ENCODE measurements around the gene PLK3. TPM values are rescaled to one million over a fixed set of nuclear protein-coding genes. Genes with fewer than 3 reads are reported as not detected.

PLK3 gene
- total RNA-seq, 1 donor from 2014 or later, result 6.8 TPM

DNA sequence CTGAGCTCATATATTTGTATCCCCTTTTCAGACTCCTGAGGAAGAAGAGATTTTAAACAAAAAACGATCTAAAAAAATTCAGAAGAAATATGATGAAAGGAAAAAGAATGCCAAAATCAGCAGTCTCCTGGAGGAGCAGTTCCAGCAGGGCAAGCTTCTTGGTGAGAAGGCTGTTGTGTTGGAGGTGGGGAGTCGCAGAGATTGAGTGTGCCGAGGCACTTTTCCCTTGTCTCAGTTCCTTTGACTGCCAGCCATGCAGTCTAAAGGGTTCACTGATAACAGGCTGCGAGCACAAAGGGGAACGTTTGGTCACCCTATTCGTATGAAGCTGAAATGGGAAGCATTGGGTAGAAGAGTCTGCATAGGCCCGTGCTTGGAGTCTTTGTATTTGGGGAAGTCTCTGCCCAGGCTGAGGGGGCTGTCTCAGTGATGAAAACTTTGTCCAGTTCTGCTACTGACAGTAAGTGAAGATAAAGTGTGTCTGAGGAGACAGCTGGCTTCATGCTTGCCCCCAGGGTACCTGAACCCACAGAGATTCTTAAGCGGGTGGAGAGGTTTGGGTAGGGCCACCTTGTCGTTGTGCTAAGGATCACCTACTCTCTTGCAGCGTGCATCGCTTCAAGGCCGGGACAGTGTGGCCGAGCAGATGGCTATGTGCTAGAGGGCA lies 22.1 kb upstream of the PLK3 start:
- Histone ChIP-seq H3K4me1 (ENCODE audit: control insufficient read depth in 3 of 3, insufficient read depth in 3 of 3, low read length in 3 of 3) (peaks cover 11 to 25% (median 13%) of the 10 kb centered on the region in 3 donors), H3K27me3 (ENCODE audit: control insufficient read depth in 3 of 3, insufficient read depth in 3 of 3, low read length in 3 of 3) (no peaks in the 10 kb centered on the region), H3K36me3 (ENCODE audit: control insufficient read depth in 3 of 3, insufficient read depth in 3 of 3, low read length in 3 of 3) (peaks cover 21 to 28% (median 27%) of the 10 kb centered on the region in 3 donors), H3K9me3 (ENCODE audit: control insufficient read depth in 3 of 3, low read length in 3 of 3) (no peaks in the 10 kb centered on the region), H3K27ac (ENCODE audit: low read depth, low read length) (no peak overlapping the region), H3K9ac (ENCODE audit: low read depth in 1 of 3, low read length in 3 of 3) (no peak overlapping the region), H3K4me3 (ENCODE audit: low read length in 3 of 3) (no peak overlapping the region)

DNA sequence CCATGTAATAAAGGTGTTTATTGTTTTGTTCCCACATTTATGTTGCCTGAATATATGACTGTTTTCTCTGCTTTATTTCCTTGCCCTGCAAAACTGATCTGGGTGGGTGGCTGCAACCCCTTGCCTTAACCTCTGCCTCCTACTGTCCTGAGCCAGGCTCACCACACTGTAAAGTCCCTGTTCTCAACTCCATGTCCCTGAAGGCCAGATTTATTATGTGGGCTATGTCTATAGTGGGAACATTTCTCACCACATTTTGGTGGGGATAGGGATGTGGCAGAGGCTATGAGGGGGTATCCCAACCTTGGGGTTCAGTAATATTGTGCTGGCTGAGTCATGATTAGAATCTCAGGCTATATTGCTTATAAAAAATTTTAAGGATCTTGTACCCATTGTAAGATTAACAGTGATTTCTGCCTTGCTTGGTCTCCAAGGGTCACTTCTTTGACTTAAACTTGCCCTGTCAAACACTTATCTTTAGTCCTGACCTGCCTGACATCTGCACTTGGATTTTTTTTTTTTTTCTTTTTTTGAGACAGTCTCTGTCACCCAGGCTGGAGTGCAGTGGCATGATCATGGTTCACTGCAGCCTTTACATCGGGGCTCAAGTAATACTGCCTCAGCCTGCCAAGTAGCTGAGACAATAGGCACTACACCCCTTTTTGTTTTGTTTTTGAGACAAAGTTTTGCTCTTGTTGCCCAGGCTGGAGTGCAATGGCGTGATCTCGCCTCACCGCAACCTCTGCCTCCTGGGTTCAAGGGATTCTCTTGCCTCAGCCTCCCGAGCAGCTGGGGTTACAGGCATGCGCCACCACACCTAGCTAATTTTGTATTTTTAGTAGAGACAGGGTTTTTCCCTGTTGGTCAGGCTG lies 21.2 kb upstream of the PLK3 start:
- no peaks in the 10 kb centered on the region for H3K27me3 ChIP-seq (ENCODE audit: control insufficient read depth in 3 of 3, insufficient read depth in 3 of 3, low read length in 3 of 3)
- peaks cover 16 to 30% (median 18%) of the 10 kb centered on the region in 3 donors for H3K4me1 ChIP-seq (ENCODE audit: control insufficient read depth in 3 of 3, insufficient read depth in 3 of 3, low read length in 3 of 3)
- H3K36me3 ChIP-seq (ENCODE audit: control insufficient read depth in 3 of 3, insufficient read depth in 3 of 3, low read length in 3 of 3), result peaks cover 21 to 28% (median 27%) of the 10 kb centered on the region in 3 donors
- H3K9ac ChIP-seq (ENCODE audit: low read depth in 1 of 3, low read length in 3 of 3), result no peak overlapping the region
- H3K9me3 ChIP-seq (ENCODE audit: control insufficient read depth in 3 of 3, low read length in 3 of 3), result no peaks in the 10 kb centered on the region
- no peak overlapping the region for H3K27ac ChIP-seq (ENCODE audit: low read depth, low read length)
- no peak overlapping the region for H3K4me3 ChIP-seq (ENCODE audit: low read length in 3 of 3)

DNA sequence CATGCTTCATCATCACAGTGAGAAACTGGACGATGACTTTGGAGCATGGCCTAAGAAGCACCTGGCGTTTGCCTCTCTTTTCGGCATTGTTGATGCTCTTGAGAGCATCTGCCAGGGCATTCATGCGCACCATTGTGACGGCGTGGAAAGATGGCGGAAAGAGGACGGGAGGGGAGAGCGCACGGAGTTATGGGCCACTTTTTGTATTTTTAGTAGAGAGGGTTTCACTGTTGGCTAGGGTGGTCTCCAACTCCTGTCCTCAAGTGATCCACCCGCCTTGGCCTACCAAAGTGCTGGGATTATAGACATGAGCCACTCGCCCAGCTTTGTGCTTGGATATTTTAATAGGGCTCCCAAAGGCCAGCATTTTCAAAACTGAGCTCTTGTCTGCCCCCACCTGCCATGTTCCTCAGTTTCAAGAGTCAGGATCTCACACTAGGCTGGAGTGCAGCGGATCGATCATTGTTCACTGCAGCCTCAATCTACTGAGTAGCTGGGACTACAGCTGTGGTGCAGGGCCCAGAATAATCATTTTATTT lies 19.5 kb upstream of the PLK3 start:
- Histone ChIP-seq H3K9me3 (ENCODE audit: control insufficient read depth in 3 of 3, low read length in 3 of 3) (no peaks in the 10 kb centered on the region), H3K27ac (ENCODE audit: low read depth, low read length) (no peak overlapping the region), H3K36me3 (ENCODE audit: control insufficient read depth in 3 of 3, insufficient read depth in 3 of 3, low read length in 3 of 3) (peaks cover 21 to 28% (median 27%) of the 10 kb centered on the region in 3 donors), H3K4me1 (ENCODE audit: control insufficient read depth in 3 of 3, insufficient read depth in 3 of 3, low read length in 3 of 3) (peaks cover 22 to 39% (median 27%) of the 10 kb centered on the region in 3 donors), H3K4me3 (ENCODE audit: low read length in 3 of 3) (no peak overlapping the region), H3K27me3 (ENCODE audit: control insufficient read depth in 3 of 3, insufficient read depth in 3 of 3, low read length in 3 of 3) (no peaks in the 10 kb centered on the region), H3K9ac (ENCODE audit: low read depth in 1 of 3, low read length in 3 of 3) (no peak overlapping the region)

DNA sequence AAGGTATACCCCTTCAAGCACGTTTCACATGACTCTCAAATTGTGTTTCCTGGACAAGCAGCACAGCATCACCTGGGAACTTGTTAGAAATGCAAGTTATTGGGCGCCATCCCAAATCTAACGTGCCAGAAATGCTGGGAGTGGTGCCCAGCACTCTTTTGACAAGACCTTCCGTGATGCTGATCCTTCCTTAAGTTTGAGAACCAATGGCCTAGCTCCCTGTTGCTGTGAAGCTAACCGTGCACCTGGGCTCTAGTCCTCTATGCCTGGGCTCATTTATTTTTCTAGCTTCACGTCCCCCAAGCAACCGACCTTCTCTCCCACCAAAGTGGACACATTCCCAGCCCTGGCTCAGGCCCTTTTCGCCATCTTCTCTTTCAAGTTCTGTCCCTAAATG lies 16.5 kb upstream of the PLK3 start:
- no peaks in the 10 kb centered on the region for H3K9me3 ChIP-seq (ENCODE audit: control insufficient read depth in 3 of 3, low read length in 3 of 3)
- H3K4me1 ChIP-seq (ENCODE audit: control insufficient read depth in 3 of 3, insufficient read depth in 3 of 3, low read length in 3 of 3), result peaks cover 21 to 29% (median 27%) of the 10 kb centered on the region in 3 donors
- H3K4me3 ChIP-seq (ENCODE audit: low read length in 3 of 3), result peak overlapping the region; percentile 49 to 61 (median 54)
- H3K9ac ChIP-seq (ENCODE audit: low read depth in 1 of 3, low read length in 3 of 3), result peak overlapping the region; percentile 5 to 54 (median 34)
- no peak overlapping the region for H3K27ac ChIP-seq (ENCODE audit: low read depth, low read length)
- peaks cover 7 to 10% (median 7%) of the 10 kb centered on the region in 3 donors for H3K36me3 ChIP-seq (ENCODE audit: control insufficient read depth in 3 of 3, insufficient read depth in 3 of 3, low read length in 3 of 3)
- no peaks in the 10 kb centered on the region for H3K27me3 ChIP-seq (ENCODE audit: control insufficient read depth in 3 of 3, insufficient read depth in 3 of 3, low read length in 3 of 3)

DNA sequence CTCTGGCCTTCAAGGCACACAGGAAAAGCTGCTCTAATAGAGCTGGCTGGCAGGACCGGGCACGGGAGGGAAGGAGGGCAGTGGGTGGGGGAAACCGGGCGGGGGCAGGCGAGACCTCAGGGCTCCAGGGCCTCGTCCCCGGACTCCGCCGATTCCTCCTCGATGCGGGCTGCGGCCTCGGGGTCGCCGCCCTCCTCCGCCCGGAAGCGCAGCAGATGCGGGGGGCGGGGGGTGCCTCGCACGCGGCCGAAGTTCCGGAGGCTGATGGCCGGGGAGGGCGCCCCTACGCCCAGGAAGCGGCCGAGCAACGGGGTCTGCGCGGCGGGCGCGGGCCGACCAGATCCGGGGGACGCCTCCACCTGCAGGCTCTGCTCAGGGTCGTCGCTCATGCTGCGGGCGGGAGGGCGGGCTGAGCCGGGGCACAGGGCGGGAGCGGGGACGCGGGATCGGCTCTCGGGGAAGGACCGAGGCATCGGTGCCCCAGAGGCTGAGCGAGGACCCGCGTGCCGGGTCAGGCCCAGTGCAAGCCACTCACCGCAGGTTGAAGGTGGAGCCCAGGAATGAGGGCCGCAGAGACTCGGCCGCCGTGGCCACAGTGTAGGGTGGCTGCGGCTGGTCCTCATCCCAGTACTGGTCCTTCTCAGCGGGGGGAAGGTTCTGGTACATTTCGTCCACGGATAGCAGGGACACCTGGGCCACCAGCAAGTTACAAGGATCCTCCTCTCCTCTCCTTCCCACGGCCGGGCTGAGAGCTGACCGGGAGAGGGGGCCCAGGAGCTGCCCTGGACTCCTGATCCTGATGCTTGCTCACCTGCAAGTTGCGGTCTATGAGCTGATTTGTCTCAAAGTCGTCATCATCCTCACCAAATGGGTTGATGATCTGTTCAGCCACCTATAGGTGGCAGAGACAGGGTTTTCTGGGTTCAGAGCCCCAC lies 15.8 kb upstream of the PLK3 start:
- Histone ChIP-seq H3K27me3 (ENCODE audit: control insufficient read depth in 3 of 3, insufficient read depth in 3 of 3, low read length in 3 of 3) (no peaks in the 10 kb centered on the region), H3K9me3 (ENCODE audit: control insufficient read depth in 3 of 3, low read length in 3 of 3) (no peaks in the 10 kb centered on the region), H3K9ac (ENCODE audit: low read depth in 1 of 3, low read length in 3 of 3) (peak overlapping the region; percentile 34 to 72 (median 51)), H3K4me3 (ENCODE audit: low read length in 3 of 3) (peak overlapping the region; percentile 49 to 61 (median 54)), H3K4me1 (ENCODE audit: control insufficient read depth in 3 of 3, insufficient read depth in 3 of 3, low read length in 3 of 3) (peaks cover 21 to 29% (median 27%) of the 10 kb centered on the region in 3 donors), H3K36me3 (ENCODE audit: control insufficient read depth in 3 of 3, insufficient read depth in 3 of 3, low read length in 3 of 3) (peaks cover 4 to 5% (median 5%) of the 10 kb centered on the region in 3 donors), H3K27ac (ENCODE audit: low read depth, low read length) (no peak overlapping the region)

DNA sequence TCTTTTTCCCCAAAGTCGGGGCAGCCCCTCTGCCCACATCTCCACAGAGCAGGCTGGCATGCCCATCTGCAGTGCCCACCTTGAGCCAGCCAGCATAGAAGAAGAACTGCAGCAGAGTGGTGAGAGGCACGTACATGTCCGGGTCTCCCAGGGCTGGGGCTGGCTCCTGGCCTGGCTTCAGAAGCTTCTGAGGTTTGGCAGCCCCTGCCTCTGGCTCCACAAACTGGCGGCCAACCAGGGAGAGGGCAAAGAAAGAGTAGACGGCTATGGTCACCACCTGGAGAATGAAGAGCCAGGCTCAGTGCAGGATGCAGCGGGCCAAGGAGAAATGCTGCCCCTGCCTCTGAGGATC lies 15.2 kb upstream of the PLK3 start:
- Histone ChIP-seq H3K27ac (ENCODE audit: low read depth, low read length) (no peak overlapping the region), H3K9me3 (ENCODE audit: control insufficient read depth in 3 of 3, low read length in 3 of 3) (no peaks in the 10 kb centered on the region), H3K4me3 (ENCODE audit: low read length in 3 of 3) (peak overlapping the region in 1 of 3 donors; percentile 61), H3K4me1 (ENCODE audit: control insufficient read depth in 3 of 3, insufficient read depth in 3 of 3, low read length in 3 of 3) (peaks cover 21 to 29% (median 27%) of the 10 kb centered on the region in 3 donors), H3K27me3 (ENCODE audit: control insufficient read depth in 3 of 3, insufficient read depth in 3 of 3, low read length in 3 of 3) (no peaks in the 10 kb centered on the region), H3K36me3 (ENCODE audit: control insufficient read depth in 3 of 3, insufficient read depth in 3 of 3, low read length in 3 of 3) (peaks cover 4 to 5% (median 5%) of the 10 kb centered on the region in 3 donors), H3K9ac (ENCODE audit: low read depth in 1 of 3, low read length in 3 of 3) (peak overlapping the region in 1 of 3 donors; percentile 72)

DNA sequence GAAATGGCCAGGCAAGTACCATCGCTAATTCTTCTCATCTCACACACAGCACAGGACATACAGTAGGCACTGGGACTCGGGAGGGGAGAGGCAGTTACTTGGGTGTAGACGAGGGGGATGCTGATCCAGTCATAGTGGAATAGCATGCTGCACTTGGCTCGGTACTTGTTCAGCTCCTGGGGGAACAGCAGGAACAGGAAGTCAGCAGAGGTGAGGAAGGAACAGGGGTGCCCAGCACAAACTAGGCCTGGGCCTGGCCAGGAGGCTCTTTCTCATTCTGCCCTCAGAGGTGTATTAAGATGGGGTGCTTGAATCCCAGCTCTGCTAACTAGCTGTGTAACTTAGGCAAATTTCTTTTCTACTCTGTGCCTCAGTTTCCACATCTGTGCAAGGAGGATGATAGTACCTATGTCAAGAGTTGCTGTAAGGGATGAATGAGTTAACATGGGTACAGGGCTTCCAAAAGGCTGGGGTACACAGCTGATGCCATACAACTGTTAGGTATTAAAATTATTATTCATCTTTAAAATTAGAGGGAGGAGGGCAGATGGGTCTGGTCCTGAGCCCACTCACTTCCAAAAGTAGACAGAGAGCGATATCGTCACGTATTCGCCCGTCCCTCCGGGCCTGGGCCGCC lies 14.6 kb upstream of the PLK3 start:
- no peak overlapping the region for H3K27ac ChIP-seq (ENCODE audit: low read depth, low read length)
- H3K27me3 ChIP-seq (ENCODE audit: control insufficient read depth in 3 of 3, insufficient read depth in 3 of 3, low read length in 3 of 3), result no peaks in the 10 kb centered on the region
- peak overlapping the region; percentile 57 to 81 (median 61) for H3K4me3 ChIP-seq (ENCODE audit: low read length in 3 of 3)
- peak overlapping the region; percentile 27 to 80 (median 51) for H3K9ac ChIP-seq (ENCODE audit: low read depth in 1 of 3, low read length in 3 of 3)
- no peaks in the 10 kb centered on the region for H3K9me3 ChIP-seq (ENCODE audit: control insufficient read depth in 3 of 3, low read length in 3 of 3)
- peaks cover 3 to 5% (median 3%) of the 10 kb centered on the region in 3 donors for H3K36me3 ChIP-seq (ENCODE audit: control insufficient read depth in 3 of 3, insufficient read depth in 3 of 3, low read length in 3 of 3)
- H3K4me1 ChIP-seq (ENCODE audit: control insufficient read depth in 3 of 3, insufficient read depth in 3 of 3, low read length in 3 of 3), result peaks cover 21 to 29% (median 27%) of the 10 kb centered on the region in 3 donors

DNA sequence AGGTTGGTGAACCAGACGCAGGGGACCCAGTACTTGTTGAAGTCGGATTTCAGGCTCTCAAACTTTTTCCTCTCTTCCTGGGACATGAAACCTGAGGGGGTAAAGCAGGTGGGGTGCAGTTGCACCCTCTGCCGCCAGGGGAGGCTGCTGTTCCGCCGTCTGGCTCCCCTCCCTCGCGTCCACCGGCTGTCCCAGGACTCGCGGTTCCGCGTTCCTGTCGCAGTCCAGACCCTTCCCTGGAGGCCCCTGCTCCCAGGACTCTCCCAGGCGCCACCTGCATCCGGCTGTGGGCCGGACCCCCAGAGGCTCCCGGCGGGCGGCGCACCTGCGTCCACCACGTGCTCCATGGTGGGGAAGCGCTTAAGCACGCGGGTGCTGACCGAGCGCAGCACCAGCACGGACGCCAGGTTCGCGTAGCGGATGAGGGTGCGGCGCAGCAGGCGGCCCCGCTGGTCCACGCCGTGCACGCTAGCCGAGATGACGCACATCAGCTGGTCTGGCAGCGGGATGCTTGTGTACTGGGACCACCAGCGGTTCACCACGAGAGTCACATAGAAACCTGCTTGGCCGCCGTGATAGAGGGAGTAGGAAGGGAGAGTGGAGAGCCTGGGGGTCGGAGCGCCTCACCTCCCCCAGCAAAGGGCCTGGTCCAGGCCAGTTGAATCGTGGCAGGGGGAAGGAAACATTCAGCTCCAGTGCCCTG lies 13.9 kb upstream of the PLK3 start:
- Histone ChIP-seq H3K27ac (ENCODE audit: low read depth, low read length) (no peak overlapping the region), H3K4me1 (ENCODE audit: control insufficient read depth in 3 of 3, insufficient read depth in 3 of 3, low read length in 3 of 3) (peaks cover 21 to 29% (median 27%) of the 10 kb centered on the region in 3 donors), H3K9me3 (ENCODE audit: control insufficient read depth in 3 of 3, low read length in 3 of 3) (no peaks in the 10 kb centered on the region), H3K36me3 (ENCODE audit: control insufficient read depth in 3 of 3, insufficient read depth in 3 of 3, low read length in 3 of 3) (peaks cover under 1 to 2% (median 2%) of the 10 kb centered on the region in 3 donors), H3K27me3 (ENCODE audit: control insufficient read depth in 3 of 3, insufficient read depth in 3 of 3, low read length in 3 of 3) (no peaks in the 10 kb centered on the region), H3K4me3 (ENCODE audit: low read length in 3 of 3) (peak overlapping the region; percentile 57 to 81 (median 61)), H3K9ac (ENCODE audit: low read depth in 1 of 3, low read length in 3 of 3) (peak overlapping the region; percentile 27 to 80 (median 51))
